HL-60/S4 treated with phorbol 12-myristate 13-acetate at 8.2 ng/mL for 4 days and 3 days (cell line): ENCODE data around the gene FER.
"Not testable (repeated sequence)": the region's sequence is repeated elsewhere in the genome, so short reads cannot be mapped to it uniquely, and the experiment has no call there.

Experiments
- in situ Hi-C: fragments of 300-500 bp; cut with MboI; formaldehyde crosslinking; loops from 2 replicates; pipeline ENCODE4 v1.15.0; 2022; ENCODE audit warnings: low sequenced_read_pairs

The FER gene

GRCh38 chr5:109167586-109167985, 419.9 kb downstream of the FER start:
- in situ Hi-C loops, result no loop called here

- in situ Hi-C loops, result no loop called here
These were observed 420.5 kb downstream of the FER start for GRCh38 chr5:109168151-109168550.

- in situ Hi-C loops, result no loop called here
These were observed 423.1 kb downstream of the FER start for GRCh38 chr5:109170629-109171350.

DNA sequence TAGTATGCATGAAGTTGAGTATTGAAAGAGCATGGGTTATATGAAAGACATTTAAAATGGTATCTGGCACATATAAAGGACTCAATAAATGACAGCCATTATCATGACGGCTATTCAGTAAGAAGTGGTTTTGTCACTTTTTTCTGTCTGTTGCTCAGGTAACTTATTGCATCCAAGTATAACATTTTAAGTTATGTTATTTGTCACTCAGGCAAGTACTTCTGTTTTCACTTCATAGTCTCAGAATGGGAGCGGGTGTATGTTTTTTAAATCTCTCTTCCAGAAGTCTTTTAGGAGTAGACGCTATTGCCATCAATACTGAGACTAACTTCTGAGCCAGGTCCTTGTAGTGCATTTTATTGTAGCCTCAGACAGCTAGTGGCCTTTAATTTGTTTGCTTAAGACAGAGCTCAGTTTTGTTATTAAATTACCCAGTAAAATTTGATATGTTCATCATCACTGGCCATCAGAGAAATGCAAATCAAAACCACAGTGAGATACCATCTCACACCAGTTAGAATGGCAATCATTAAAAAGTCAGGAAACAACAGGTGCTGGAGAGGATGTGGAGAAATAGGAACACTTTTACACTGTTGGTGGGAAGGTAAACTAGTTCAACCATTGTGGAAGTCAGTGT, 423.9 kb downstream of the FER start:
- in situ Hi-C loops, result not testable (repeated sequence)

DNA sequence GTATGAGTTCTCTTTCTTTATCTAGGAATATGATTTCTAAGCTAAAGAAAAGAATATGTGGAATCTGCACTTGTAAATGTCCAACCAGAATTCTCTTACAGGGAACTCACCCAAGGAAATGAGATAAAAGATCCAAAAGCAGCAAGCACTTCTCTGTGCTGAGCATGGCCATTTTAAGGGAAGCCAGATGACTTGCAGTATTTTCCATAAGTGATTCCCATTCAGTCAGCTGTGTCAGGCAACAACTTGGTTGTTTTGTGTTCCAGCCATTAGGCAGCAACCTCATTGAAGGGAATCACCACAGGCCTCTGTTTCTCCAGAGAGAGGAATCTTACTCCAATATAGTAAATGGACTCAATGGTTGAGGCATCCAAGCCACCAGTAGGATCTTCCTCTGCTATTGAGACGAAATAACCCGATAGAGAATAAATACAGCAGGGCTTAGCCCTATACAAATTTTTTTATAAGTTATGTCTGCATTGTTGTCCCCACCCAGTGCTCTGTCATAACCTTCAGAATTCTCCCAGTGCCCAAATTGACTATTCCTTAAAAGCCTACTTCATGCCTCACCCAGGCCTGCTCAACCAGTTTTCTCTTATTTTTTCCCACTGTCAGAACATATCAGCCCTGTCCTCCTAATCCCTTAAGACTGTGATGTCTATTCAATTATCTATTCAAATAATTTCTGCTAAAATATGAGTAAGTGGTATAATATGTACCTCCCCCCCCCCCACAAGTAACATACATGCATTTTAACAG, 425.5 kb downstream of the FER start:
- in situ Hi-C loops, result no loop called here

DNA sequence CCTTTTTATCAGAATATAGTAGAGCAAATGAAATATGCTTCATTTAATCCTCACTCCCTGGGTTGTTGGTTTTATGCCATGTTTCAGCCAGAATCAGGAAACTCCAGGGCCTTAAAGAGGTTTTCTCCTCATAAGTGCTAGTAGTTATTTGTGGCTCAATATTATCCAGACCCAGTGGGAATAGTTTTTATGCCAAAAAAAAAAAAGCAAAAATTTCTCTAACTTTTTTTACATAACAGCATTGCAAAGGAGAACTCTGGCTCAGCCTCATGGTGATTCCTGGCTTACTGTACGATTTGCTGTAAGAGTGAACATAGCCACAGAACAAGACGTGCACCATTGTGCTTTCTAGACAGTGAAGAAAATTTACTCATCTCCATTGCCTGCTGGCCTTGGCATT, 429.5 kb downstream of the FER start:
- in situ Hi-C loops, result no loop called here

- in situ Hi-C loops, result no loop called here
These were observed 430.1 kb downstream of the FER start for GRCh38 chr5:109177782-109178181.

- in situ Hi-C loops, result no loop called here
These were observed 433.0 kb downstream of the FER start for GRCh38 chr5:109180668-109181067.

DNA sequence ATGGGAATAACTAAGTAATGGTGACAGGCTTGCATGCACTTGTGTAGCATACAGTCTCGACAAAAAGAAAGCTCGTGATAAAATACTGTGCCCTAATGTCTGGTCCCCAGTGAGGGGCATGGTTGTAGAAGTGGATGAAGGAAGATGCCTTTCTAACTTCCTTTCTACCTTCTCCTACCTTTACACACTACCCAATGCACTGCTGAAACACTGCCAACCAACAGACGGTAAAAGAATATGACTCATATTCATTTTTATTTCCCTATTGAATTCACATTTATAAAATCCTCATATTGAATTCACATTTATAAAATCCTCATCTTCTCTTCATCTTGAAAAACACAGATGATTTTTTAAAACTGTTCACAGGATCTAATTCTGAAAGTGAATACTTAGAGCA, 439.1 kb downstream of the FER start:
- in situ Hi-C loops, result no loop called here

- in situ Hi-C loops, result no loop called here
These were observed 443.5 kb downstream of the FER start for GRCh38 chr5:109191153-109191558.

- in situ Hi-C loops, result no loop called here
These were observed 444.3 kb downstream of the FER start for GRCh38 chr5:109192027-109192426.

GRCh38 chr5:109192555-109193281, 445.0 kb downstream of the FER start:
- in situ Hi-C loops, result no loop called here

- in situ Hi-C loops, result no loop called here
These were observed 448.0 kb downstream of the FER start for GRCh38 chr5:109195667-109196066.

GRCh38 chr5:109196087-109196822, 448.6 kb downstream of the FER start:
- in situ Hi-C loops, result no loop called here

DNA sequence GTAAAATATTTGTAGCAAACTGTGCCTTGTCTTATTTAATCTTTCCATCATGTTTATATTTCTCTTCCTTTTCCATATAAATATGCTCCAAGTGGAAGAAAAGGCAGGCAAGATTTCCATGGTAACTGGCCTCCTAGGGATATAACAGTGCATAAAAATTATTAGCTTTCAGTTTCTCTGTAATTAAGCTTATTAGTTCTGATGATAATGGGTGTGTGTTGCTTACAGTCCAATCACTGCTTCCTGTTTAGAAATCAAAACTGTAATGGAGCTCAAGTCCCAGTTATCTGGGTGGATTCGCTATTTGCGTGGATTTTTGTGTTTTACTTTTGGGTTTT, 449.1 kb downstream of the FER start:
- in situ Hi-C loops, result no loop called here

- in situ Hi-C loops, result no loop called here
These were observed 451.6 kb downstream of the FER start for GRCh38 chr5:109199289-109199688.

- in situ Hi-C loops, result no loop called here
These were observed 452.3 kb downstream of the FER start for GRCh38 chr5:109199799-109200620.

GRCh38 chr5:109215040-109215439, 467.3 kb downstream of the FER start:
- in situ Hi-C loops, result no loop called here

- in situ Hi-C loops, result no loop called here
These were observed 471.1 kb downstream of the FER start for GRCh38 chr5:109218818-109219217.

DNA sequence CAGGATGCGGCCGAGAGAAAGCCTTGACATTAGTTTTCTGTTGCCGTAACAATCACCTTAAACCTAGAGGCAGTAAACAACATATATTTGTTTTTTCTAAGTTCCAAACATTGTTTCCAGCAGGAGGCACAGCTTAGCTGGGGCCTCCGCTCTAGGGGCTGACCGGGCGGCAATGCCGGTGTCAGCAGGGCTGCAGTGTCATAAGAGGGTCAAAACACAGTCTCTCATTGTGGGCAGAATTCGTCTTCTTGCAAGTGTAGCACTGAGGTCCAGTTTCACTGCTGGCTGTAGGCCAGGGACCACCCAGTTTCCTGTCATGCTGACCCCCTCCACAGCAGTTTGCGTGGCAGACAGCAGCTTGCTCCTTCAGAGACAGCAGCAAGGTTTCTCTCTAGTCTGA, 475.8 kb downstream of the FER start:
- in situ Hi-C loops, result no loop called here
